B cell (primary cell): ENCODE results near the gene PRDM10. TPM values are rescaled to one million over a fixed set of nuclear protein-coding genes. Genes with fewer than 3 reads are reported as not detected.

ENCODE experiments used
- ATAC-seq: fragments of 200-7000 bp; cut with Tn5 transposase; one replicate; pipeline ENCODE4 v1.10.0; 2021; ENCODE audit warnings: low read depth, mild to moderate bottlenecking, moderate number of reproducible peaks, moderate library complexity
- CTCF ChIA-PET: fragments of 350-600 bp; sonication (Branson Sonifier 250); formaldehyde crosslinking; loops from one replicate; lab custom pipeline; 2021; ENCODE audit warnings: antibody characterized with exemption, inconsistent platforms; lab: Charles Lee
- POLR2A ChIA-PET: fragments of 350-600 bp; sonication (Branson Sonifier 250); formaldehyde crosslinking; loops from one replicate; lab custom pipeline; 2021; ENCODE audit warnings: antibody characterized with exemption; lab: Charles Lee
- DNase-seq: peaks from one replicate; pipeline ENCODE4 v3.0.0; 2013
- H2AFZ ChIP-seq: 2 replicates; pipeline ENCODE4 v1.6.1; 2012; ENCODE audit warnings: mild to moderate bottlenecking, low read depth, low read length; ENCODE audit not compliant: insufficient read depth, poor library complexity, severe bottlenecking
- H3K27ac ChIP-seq, 2 donors: 1 replicate in 1 of 2; 2 replicates in 1 of 2; pipeline ENCODE4 v1.5.1; 2012 to 2013; ENCODE audit warnings: low read length in 2 of 2, mild to moderate bottlenecking in 2 of 2, moderate library complexity in 1 of 2
- H3K27me3 ChIP-seq, 4 experiments: fragments of 200-600 bp in 1 of 4; sonication (generic) in 1 of 4; replicated peaks in 1 of 4; 1 replicate in 2 of 4; 2 replicates in 2 of 4; pipeline versions ENCODE4 v1.6.1 to v1.7.0; 2013 to 2016; ENCODE audit warnings: low read length in 3 of 4, mild to moderate bottlenecking in 2 of 4, mixed read lengths in 1 of 4, moderate library complexity in 1 of 4; ENCODE audit not compliant: insufficient read depth in 4 of 4, control insufficient read depth in 3 of 4; ENCODE audit errors: control extremely low read depth in 1 of 4
- H3K36me3 ChIP-seq, 2 experiments: replicated peaks in 1 of 2; 1 replicate in 1 of 2; 2 replicates in 1 of 2; pipeline versions ENCODE4 v1.6.1 to v1.7.1; 2013; ENCODE audit warnings: low read length in 1 of 2; ENCODE audit not compliant: insufficient read depth in 2 of 2, control insufficient read depth in 1 of 2; ENCODE audit errors: control extremely low read depth in 1 of 2, extremely low read depth in 1 of 2
- H3K4me1 ChIP-seq, 2 donors: fragments of 200-600 bp in 1 of 2; sonication (generic) in 1 of 2; 1 replicate in 1 of 2; 2 replicates in 1 of 2; pipeline versions ENCODE4 v1.5.1 to v1.6.1; 2013 to 2017; ENCODE audit warnings: low read length in 2 of 2; ENCODE audit not compliant: control insufficient read depth in 2 of 2, insufficient read depth in 2 of 2
- H3K4me2 ChIP-seq: replicated peaks from 2 replicates; pipeline ENCODE3; 2012; ENCODE audit warnings: mild to moderate bottlenecking, low read depth, low read length; ENCODE audit not compliant: poor library complexity, severe bottlenecking
- H3K4me3 ChIP-seq, 5 experiments: fragments of 200-600 bp in 1 of 5; sonication (generic) in 1 of 5; 1 replicate in 3 of 5; 2 replicates in 2 of 5; pipeline versions ENCODE4 v1.5.1 to v1.7.0; 2011 to 2016; ENCODE audit warnings: low read length in 4 of 5, mild to moderate bottlenecking in 4 of 5, low read depth in 2 of 5, control low read depth in 1 of 5, moderate library complexity in 1 of 5; ENCODE audit not compliant: insufficient read depth in 1 of 5; ENCODE audit errors: control extremely low read depth in 1 of 5, extremely low read depth in 1 of 5
- H3K79me2 ChIP-seq: fragments of 200-600 bp; sonication (generic); one replicate; pipeline ENCODE4 v1.6.0; 2016; ENCODE audit warnings: low read length; ENCODE audit not compliant: control insufficient read depth, insufficient read depth
- H3K9ac ChIP-seq: fragments of 200-600 bp; sonication (generic); 2 replicates; pipeline ENCODE4 v1.6.1; 2017; ENCODE audit warnings: mild to moderate bottlenecking, low read length, moderate library complexity
- H3K9me3 ChIP-seq, 3 donors: one replicate each; pipeline versions ENCODE4 v1.6.1 to v1.7.1; 2013; ENCODE audit warnings: low read length in 2 of 3; ENCODE audit not compliant: control insufficient read depth in 2 of 3, insufficient read depth in 1 of 3; ENCODE audit errors: control extremely low read depth in 1 of 3
- H4K20me1 ChIP-seq: 2 replicates; pipeline ENCODE4 v1.6.0; 2012; ENCODE audit warnings: mild to moderate bottlenecking, low read length; ENCODE audit not compliant: insufficient read depth, control insufficient read depth, poor library complexity, severe bottlenecking
- H3K27ac Mint-ChIP-seq: one replicate; pipeline ENCODE4 v1.8.0; 2021; ENCODE audit warnings: mixed read lengths
- H3K27me3 Mint-ChIP-seq: one replicate; pipeline ENCODE4 v1.8.0; 2021; ENCODE audit warnings: mixed read lengths
- H3K4me1 Mint-ChIP-seq: one replicate; pipeline ENCODE4 v1.8.0; 2021; ENCODE audit warnings: mixed read lengths
- H3K4me3 Mint-ChIP-seq: one replicate; pipeline ENCODE4 v1.8.0; 2021; ENCODE audit warnings: mixed read lengths
- H3K9me3 Mint-ChIP-seq: one replicate; pipeline ENCODE4 v1.8.0; 2022; ENCODE audit warnings: mixed read lengths; ENCODE audit not compliant: insufficient read depth
- CTCF ChIP-seq: fragments of 200-600 bp; IDR thresholded peaks from one replicate; pipeline ENCODE4 v1.8.0; 2022; ENCODE audit warnings: antibody characterized with exemption, mild to moderate bottlenecking
- EZH2 ChIP-seq: IDR thresholded peaks from 2 replicates; pipeline ENCODE4 v1.6.1; 2012; ENCODE audit warnings: borderline replicate concordance, low read depth, mild to moderate bottlenecking, moderate library complexity, low read length; ENCODE audit not compliant: insufficient read depth, poor library complexity, severe bottlenecking
- WGBS: methylation state at CpG from one replicate; pipeline ENCODE4 v1.1.5; 2013; ENCODE audit warnings: missing lambda C conversion rate; ENCODE audit not compliant: insufficient coverage; 5-methylcytosine and 5-hydroxymethylcytosine counted together
- intact Hi-C: fragments of 100-400 bp; cut with micrococcal nuclease; formaldehyde crosslinking; loops from one replicate; pipeline ENCODE4 v1.10.0; 2022
- polyA minus RNA-seq: library from RNA; depleted of rRNA, polyadenylated mRNA; stranded (reverse); fragments of >200 nt; gene quantifications from 2 replicates; pipeline ENCODE4 v1.2.3, GENCODE V29; 2012
- polyA plus RNA-seq: library from polyadenylated mRNA; depleted of rRNA; stranded (reverse); fragments of >200 nt; gene quantifications from 2 replicates; pipeline ENCODE4 v1.2.3, GENCODE V29; 2012
- total RNA-seq, 2 donors: library from RNA; stranded (reverse); fragments of 120-200 nt in 1 of 2; gene quantifications; 1 replicate in 1 of 2; 2 replicates in 1 of 2; pipeline versions ENCODE4 v1.2.3 to v1.2.4, GENCODE V29; 2013 to 2022

Gene PRDM10
- total RNA-seq = 17.5 and 18.1 TPM in 2 replicates
- total RNA-seq (2013) = 6.4 TPM
- polyA plus RNA-seq = 4.5 and 7.8 TPM in 2 replicates
- polyA minus RNA-seq = 11.7 and 17.6 TPM in 2 replicates

DNA sequence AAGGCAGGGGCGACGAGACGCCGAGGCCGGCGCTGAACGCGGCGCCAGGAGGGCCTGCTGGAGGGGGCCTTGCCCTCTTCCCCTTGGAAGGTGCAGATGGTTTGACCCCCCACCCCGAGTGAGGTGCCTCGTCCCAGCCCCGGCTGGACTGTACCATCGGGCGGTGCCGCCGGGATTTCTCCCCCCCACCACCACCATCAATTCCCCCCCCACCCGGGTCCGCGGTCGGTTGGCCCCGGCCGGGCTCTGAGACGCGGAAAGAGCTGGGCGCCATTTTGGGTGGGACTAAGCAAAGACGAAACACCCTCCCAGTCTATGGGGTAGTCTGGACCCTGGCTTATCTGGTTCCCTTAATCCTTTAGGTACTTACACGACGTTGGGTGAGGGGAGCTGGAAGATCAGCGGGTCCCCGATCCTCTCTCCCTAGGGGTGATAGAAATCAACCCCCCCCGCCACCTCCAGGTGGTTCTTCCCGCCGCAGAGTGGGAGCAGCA is at the start of gene PRDM10:
TSS of gene PRDM10 (minus strand) at position 484 of the 494 bp plus-strand sequence. CDS start 41,871 bp downstream, outside the sequence.
- Histone ChIP-seq H3K27ac (peak within 1 kb of the TSS; percentile 100), H3K79me2 (peaks cover 36% of the 10 kb centered on the region), H2AFZ (peak within 1 kb of the TSS; percentile 93), H3K4me1 (peaks cover 21 to 27% of the 10 kb centered on the region in 2 donors), H3K36me3 (no peaks in the 10 kb centered on the region), H3K4me2 (peak within 1 kb of the TSS; percentile 85), H3K9me3 (no peaks in the 10 kb centered on the region), H4K20me1 (peaks cover 5% of the 10 kb centered on the region), H3K4me3 (peak within 1 kb of the TSS; percentile 74 to 94 (median 83)), H3K9ac (peak within 1 kb of the TSS; percentile 80), H3K27me3 (peaks cover 0 to 2% (median 0%) of the 10 kb centered on the region in 4 experiments)
- ChIA-PET POLR2A (interaction anchor here (0.6 to 3.3 kb wide), 16 partner anchors 9 to 1392 kb away, joined by 3 to 23 read pairs (median 5); partner anchors contain the start of genes APLP2 and SNX19), CTCF (interaction anchor here (1.0 to 6.2 kb wide), 6 partner anchors 8 to 892 kb away, joined by 3 to 63 read pairs (median 5); partner anchors contain the start of gene APLP2)
- Mint-ChIP-seq H3K27ac (peak within 1 kb of the TSS; percentile 100), H3K9me3 (no peaks in the 10 kb centered on the region), H3K4me1 (peaks cover 33% of the 10 kb centered on the region), H3K4me3 (peak within 1 kb of the TSS; percentile 100), H3K27me3 (peaks cover 14% of the 10 kb centered on the region)
- intact Hi-C loops = loop anchor here (1.0 to 5.0 kb wide), 3 partner anchors 107 to 164 kb away; partner anchors contain the start of gene NFRKB
- DNase-seq (peak; percentile 97), ATAC-seq (peak; percentile 60)
- TF ChIP-seq EZH2 (no peak), CTCF (no peak)
- under 1% methylated on average over 13 of the region's 33 CpGs for WGBS

DNA sequence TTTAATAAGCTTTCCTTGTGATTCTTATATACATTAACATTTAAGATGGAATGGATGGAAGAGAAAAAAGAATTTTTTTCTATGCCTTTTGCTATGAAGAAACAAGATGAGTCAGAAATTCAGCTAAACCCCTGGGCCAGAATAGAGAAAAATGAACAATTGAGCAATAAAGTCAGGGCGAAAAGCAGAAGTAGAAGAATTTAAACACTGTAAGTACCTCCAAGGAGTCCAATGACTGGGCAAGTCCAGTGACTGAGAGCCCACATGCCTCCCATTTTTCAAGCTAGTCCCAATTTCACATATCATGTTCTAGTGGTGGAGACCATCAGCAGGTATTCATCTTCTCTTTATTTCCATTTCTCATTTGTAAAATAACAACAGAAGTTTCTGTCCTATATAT is 48.4 kb upstream of the PRDM10 start:
- Histone ChIP-seq H3K4me2 (no peak overlapping the region), H3K79me2 (no peaks in the 10 kb centered on the region), H3K27ac (no peak overlapping the region), H3K36me3 (no peaks in the 10 kb centered on the region), H3K9me3 (peaks cover 0 to 4% (median 2%) of the 10 kb centered on the region in 3 donors), H3K9ac (no peak overlapping the region), H3K27me3 (peaks cover 0 to 18% (median 4%) of the 10 kb centered on the region in 4 experiments), H2AFZ (no peak overlapping the region), H3K4me3 (no peak overlapping the region), H3K4me1 (no peaks in the 10 kb centered on the region), H4K20me1 (no peaks in the 10 kb centered on the region)
- H3K27me3 Mint-ChIP-seq = peaks cover 18% of the 10 kb centered on the region
- no peak overlapping the region for H3K27ac Mint-ChIP-seq
- no CpG with 5 or more reads among the region's 1 CpG for WGBS
- DNase-seq = no peak
- H3K4me3 Mint-ChIP-seq = no peak overlapping the region
- H3K4me1 Mint-ChIP-seq = no peaks in the 10 kb centered on the region
- ChIA-PET CTCF (interaction anchor here (0.8 to 1.5 kb wide), 2 partner anchors 48 to 81 kb away, joined by 3 to 5 read pairs; no protein-coding TSS in a partner anchor), POLR2A (no interaction called here)
- no peak for ATAC-seq
- TF ChIP-seq EZH2 (no peak), CTCF (no peak)
- intact Hi-C loops = no loop called here
- H3K9me3 Mint-ChIP-seq = no peaks in the 10 kb centered on the region
